Measurements from ENCODE around the gene WASL. TPM values are rescaled to one million over a fixed set of nuclear protein-coding genes. Genes with fewer than 3 reads are reported as not detected.

The WASL gene
- total RNA-seq, 1 donor from 2014 or later: 42.7 TPM

GRCh38 chr7:123774496-123774895 is 25.7 kb upstream of the WASL start:
- no peak for DNase-seq (ENCODE audit: extremely low spot score, unreplicated experiment)
- no peak overlapping the region for H3K4me3 Mint-ChIP-seq (ENCODE audit: unreplicated experiment)
- H3K9me3 Mint-ChIP-seq (ENCODE audit: unreplicated experiment): no peaks in the 10 kb centered on the region
- H3K4me1 Mint-ChIP-seq (ENCODE audit: unreplicated experiment): peaks cover 2% of the 10 kb centered on the region
- no peak overlapping the region for H3K27ac Mint-ChIP-seq (ENCODE audit: unreplicated experiment)
- H3K27me3 Mint-ChIP-seq (ENCODE audit: unreplicated experiment): peaks cover 11% of the 10 kb centered on the region
- no peaks in the 10 kb centered on the region for H3K36me3 Mint-ChIP-seq (ENCODE audit: unreplicated experiment)
- no peak for TF ChIP-seq CTCF (IDR thresholded peaks at IDR 0.05)

GRCh38 chr7:123773481-123773880 is 24.7 kb upstream of the WASL start:
- DNase-seq (ENCODE audit: extremely low spot score, unreplicated experiment): no peak
- Mint-ChIP-seq H3K27ac (ENCODE audit: unreplicated experiment) (no peak overlapping the region), H3K4me1 (ENCODE audit: unreplicated experiment) (peaks cover 2% of the 10 kb centered on the region), H3K36me3 (ENCODE audit: unreplicated experiment) (no peaks in the 10 kb centered on the region), H3K9me3 (ENCODE audit: unreplicated experiment) (no peaks in the 10 kb centered on the region), H3K27me3 (ENCODE audit: unreplicated experiment) (peaks cover 11% of the 10 kb centered on the region), H3K4me3 (ENCODE audit: unreplicated experiment) (no peak overlapping the region)
- TF ChIP-seq CTCF (IDR thresholded peaks at IDR 0.05): no peak

GRCh38 chr7:123772652-123773051 is 23.8 kb upstream of the WASL start:
- no peak for TF ChIP-seq CTCF (IDR thresholded peaks at IDR 0.05)
- peaks cover 2% of the 10 kb centered on the region for H3K4me1 Mint-ChIP-seq (ENCODE audit: unreplicated experiment)
- no peak overlapping the region for H3K4me3 Mint-ChIP-seq (ENCODE audit: unreplicated experiment)
- H3K27me3 Mint-ChIP-seq (ENCODE audit: unreplicated experiment): peaks cover 8% of the 10 kb centered on the region
- no peaks in the 10 kb centered on the region for H3K36me3 Mint-ChIP-seq (ENCODE audit: unreplicated experiment)
- H3K27ac Mint-ChIP-seq (ENCODE audit: unreplicated experiment): no peak overlapping the region
- no peak for DNase-seq (ENCODE audit: extremely low spot score, unreplicated experiment)
- H3K9me3 Mint-ChIP-seq (ENCODE audit: unreplicated experiment): no peaks in the 10 kb centered on the region

- peaks cover 8% of the 10 kb centered on the region for H3K27me3 Mint-ChIP-seq (ENCODE audit: unreplicated experiment)
- no peak for DNase-seq (ENCODE audit: extremely low spot score, unreplicated experiment)
- no peak overlapping the region for H3K4me3 Mint-ChIP-seq (ENCODE audit: unreplicated experiment)
- H3K4me1 Mint-ChIP-seq (ENCODE audit: unreplicated experiment): peaks cover 2% of the 10 kb centered on the region
- H3K36me3 Mint-ChIP-seq (ENCODE audit: unreplicated experiment): no peaks in the 10 kb centered on the region
- no peak overlapping the region for H3K27ac Mint-ChIP-seq (ENCODE audit: unreplicated experiment)
- no peaks in the 10 kb centered on the region for H3K9me3 Mint-ChIP-seq (ENCODE audit: unreplicated experiment)
- no peak for TF ChIP-seq CTCF (IDR thresholded peaks at IDR 0.05)
Observed at GRCh38 chr7:123771846-123772245, 23.0 kb upstream of the WASL start.

- TF ChIP-seq CTCF (IDR thresholded peaks at IDR 0.05): no peak
- no peaks in the 10 kb centered on the region for H3K36me3 Mint-ChIP-seq (ENCODE audit: unreplicated experiment)
- H3K4me1 Mint-ChIP-seq (ENCODE audit: unreplicated experiment): peaks cover 2% of the 10 kb centered on the region
- peaks cover 8% of the 10 kb centered on the region for H3K27me3 Mint-ChIP-seq (ENCODE audit: unreplicated experiment)
- DNase-seq (ENCODE audit: extremely low spot score, unreplicated experiment): no peak
- no peaks in the 10 kb centered on the region for H3K9me3 Mint-ChIP-seq (ENCODE audit: unreplicated experiment)
- no peak overlapping the region for H3K27ac Mint-ChIP-seq (ENCODE audit: unreplicated experiment)
- no peak overlapping the region for H3K4me3 Mint-ChIP-seq (ENCODE audit: unreplicated experiment)
Observed at GRCh38 chr7:123771256-123771655, 22.5 kb upstream of the WASL start.
